Measurements from ENCODE around the gene ZNF490. TPM values are rescaled to one million over a fixed set of nuclear protein-coding genes. Genes with fewer than 3 reads are reported as not detected.

ZNF490 gene
- total and polyA plus RNA-seq, 2 of the 4 experiments (the other 2 are of a cell fraction): 1.7 to 9.0 TPM

- no peak overlapping the region for H3K23ac ChIP-seq (ENCODE audit: low read depth, low read length)
- POLR2A ChIA-PET (ENCODE audit: unreplicated experiment): no interaction called here
- no peak overlapping the region for H2BK15ac ChIP-seq (ENCODE audit: low read depth, low read length)
- no peak overlapping the region for H3K14ac ChIP-seq (replicated peaks; ENCODE audit: low read depth, low read length)
- no peak overlapping the region for H2AFZ ChIP-seq (replicated peaks; ENCODE audit: low read length, poor library complexity)
- no peak for ATAC-seq (ENCODE audit: low read depth)
- H3K27ac ChIP-seq (ENCODE audit: insufficient read depth, low read length): no peak overlapping the region
- no peak overlapping the region for H3K4ac ChIP-seq (ENCODE audit: low read depth, low read length)
- no peak overlapping the region for H4K5ac ChIP-seq (ENCODE audit: low read depth, low read length)
- H2AK5ac ChIP-seq (ENCODE audit: low read depth, low read length): no peak overlapping the region
- H3K4me2 ChIP-seq (ENCODE audit: low read depth, low read length): no peak overlapping the region
- TF ChIP-seq USF2 (IDR thresholded peaks at IDR 0.05; ENCODE audit: low read depth, low read length) (no peak), MAZ (IDR thresholded peaks at IDR 0.05; ENCODE audit: borderline replicate concordance, low read depth, low read length) (no peak), RAD21 (IDR thresholded peaks at IDR 0.05; ENCODE audit: low read length) (no peak), MAFK (IDR thresholded peaks at IDR 0.05; ENCODE audit: low read depth, low read length) (no peak), BHLHE40 (IDR thresholded peaks at IDR 0.05; ENCODE audit: low read depth, low read length) (no peak), POLR2A (IDR thresholded peaks at IDR 0.05; ENCODE audit: low read depth, low read length) (no peak), NFE2L2 (IDR thresholded peaks at IDR 0.05; ENCODE audit: low read depth, low read length) (no peak), RCOR1 (IDR thresholded peaks at IDR 0.05; ENCODE audit: insufficient replicate concordance, low read length) (no peak), CTCF (conservative IDR thresholded peaks at IDR 0.05; ENCODE audit: low read depth, low read length) (no peak), CEBPB (IDR thresholded peaks at IDR 0.05; ENCODE audit: low read depth, low read length) (no peak), MXI1 (IDR thresholded peaks at IDR 0.05; ENCODE audit: borderline replicate concordance, low read depth, low read length) (no peak), FOS (IDR thresholded peaks at IDR 0.05; ENCODE audit: low read depth, low read length) (no peak), ELK1 (IDR thresholded peaks at IDR 0.05; ENCODE audit: borderline replicate concordance, low read depth, low read length) (no peak), CHD1 (IDR thresholded peaks at IDR 0.05; ENCODE audit: low read depth, low read length) (no peak)
- H3K9ac ChIP-seq (ENCODE audit: low read depth, low read length): no peak overlapping the region
- intact Hi-C loops (cut with micrococcal nuclease) (no loop called here), dilution Hi-C loops (cut with HindIII; ENCODE audit: low sequenced_read_pairs, unreplicated experiment) (no loop called here), in situ Hi-C loops (cut with MboI; ENCODE audit: low sequenced_read_pairs) (no loop called here)
- peaks cover 26% of the 10 kb centered on the region; the same call in 1 of the 2 replicates for H3K36me3 ChIP-seq (ENCODE audit: control insufficient read depth, insufficient read depth, low read length)
- no peak overlapping the region for H3K4me3 ChIP-seq (ENCODE audit: insufficient read depth, low read depth, low read length)
- H4K20me1 ChIP-seq (ENCODE audit: insufficient read depth, low read length): no peaks in the 10 kb centered on the region; the same call in 1 of the 2 replicates
- H3K27me3 ChIP-seq (ENCODE audit: control insufficient read depth, insufficient read depth, low read length): no peaks in the 10 kb centered on the region
- BruUV-seq (replicated peaks): no TSS peak
- no peak overlapping the region for H4K8ac ChIP-seq (ENCODE audit: low read depth in 2 of 2, low read length in 2 of 2)
- H3K9me1 ChIP-seq (ENCODE audit: insufficient read depth, low read length): 0 out of 2 replicates have a peak, but pooled peaks cover 5% of the 10 kb centered on the region
- H2BK120ac ChIP-seq (ENCODE audit: low read depth, low read length): no peak overlapping the region
- H4K91ac ChIP-seq (ENCODE audit: insufficient read depth, low read depth, low read length): no peak overlapping the region
- CTCF ChIA-PET: no interaction called here
- no peak overlapping the region for H3K56ac ChIP-seq (ENCODE audit: extremely low read depth, insufficient read depth, low read length)
- no peak for DNase-seq
- no peak overlapping the region for H2BK5ac ChIP-seq (ENCODE audit: low read depth, low read length, poor library complexity, severe bottlenecking)
- H2AK9ac ChIP-seq (replicated peaks; ENCODE audit: low read depth, low read length, poor library complexity): no peak overlapping the region
- peaks cover 17 to 41% of the 10 kb centered on the region in 2 experiments for H3K79me1 ChIP-seq (ENCODE audit: low read depth in 1 of 2, low read length in 2 of 2)
- H2BK20ac ChIP-seq (ENCODE audit: low read depth, low read length): no peak overlapping the region
- no peaks in the 10 kb centered on the region for H3K9me3 ChIP-seq (ENCODE audit: control insufficient read depth, insufficient read depth, low read length)
- H3K18ac ChIP-seq (ENCODE audit: low read depth, low read length): no peak overlapping the region
- H3K4me1 ChIP-seq (ENCODE audit: control insufficient read depth, insufficient read depth, low read length): no peaks in the 10 kb centered on the region
- no CpG with 5 or more reads among the region's 1 CpG for WGBS, 2 experiments (ENCODE audit: extremely low coverage in 2 of 2, insufficient read length in 1 of 2)
These were observed 3.8 kb downstream of the ZNF490 start for GRCh38 chr19:12606796-12607195.
